NCI-H2029 (cell line): Measurements from ENCODE around the gene CPE.

Source experiments
- DNase-seq: peaks from one replicate; lab custom pipeline; 2025; lab: John Stamatoyannopoulos, UW

The CPE gene

GRCh38 chr4:165508372-165509120 lies 129.7 kb downstream of the CPE start:
- DNase-seq: no peak

- DNase-seq: no peak
These were observed 133.6 kb downstream of the CPE start for GRCh38 chr4:165512424-165512823.

- no peak for DNase-seq
These were observed 135.9 kb downstream of the CPE start for GRCh38 chr4:165514739-165515138.

- no peak for DNase-seq
These were observed 136.4 kb downstream of the CPE start for GRCh38 chr4:165515201-165515600.

GRCh38 chr4:165516281-165516833 lies 137.5 kb downstream of the CPE start:
- no peak for DNase-seq

- DNase-seq: no peak
These were observed 138.4 kb downstream of the CPE start for GRCh38 chr4:165517216-165517615.

GRCh38 chr4:165518024-165518616 lies 139.3 kb downstream of the CPE start:
- DNase-seq: no peak

GRCh38 chr4:165518686-165519085 lies 139.9 kb downstream of the CPE start:
- DNase-seq: no peak

- DNase-seq: no peak
These were observed 140.8 kb downstream of the CPE start for GRCh38 chr4:165519591-165519990.

- no peak for DNase-seq
These were observed 141.3 kb downstream of the CPE start for GRCh38 chr4:165520086-165520485.

- no peak for DNase-seq
These were observed 143.2 kb downstream of the CPE start for GRCh38 chr4:165522050-165522449.

- no peak for DNase-seq
These were observed 145.9 kb downstream of the CPE start for GRCh38 chr4:165524532-165525190.

- DNase-seq: no peak
These were observed 154.2 kb downstream of the CPE start for GRCh38 chr4:165532976-165533375.

GRCh38 chr4:165537028-165537648 lies 158.3 kb downstream of the CPE start:
- no peak for DNase-seq

- DNase-seq: no peak
These were observed 161.0 kb downstream of the CPE start for GRCh38 chr4:165539801-165540200.

- DNase-seq: no peak
These were observed 161.5 kb downstream of the CPE start for GRCh38 chr4:165540206-165540830.

- no peak for DNase-seq
These were observed 163.1 kb downstream of the CPE start for GRCh38 chr4:165541851-165542459.

GRCh38 chr4:165542476-165542875 lies 163.7 kb downstream of the CPE start:
- DNase-seq: no peak
